PC-9 (cell line): ENCODE measurements around the gene SNAPC3. TPM values are rescaled to one million over a fixed set of nuclear protein-coding genes. Genes with fewer than 3 reads are reported as not detected.

Experiments
- BruUV-seq: library from RNA; stranded (reverse); fragments of 400-500 nt; replicated peaks from 2 replicates; lab custom pipeline; 2021; lab: Mats Ljungman, UMichigan
- CTCF ChIA-PET: fragments of 300-600 bp; sonication (Branson Sonifier 250); formaldehyde crosslinking; loops from one replicate; lab custom pipeline; 2022; ENCODE audit warnings: antibody characterized with exemption; lab: Charles Lee
- POLR2A ChIA-PET: fragments of 300-600 bp; sonication (Branson Sonifier 250); formaldehyde crosslinking; loops from one replicate; lab custom pipeline; 2022; ENCODE audit warnings: antibody characterized with exemption; ENCODE audit not compliant: unreplicated experiment; lab: Charles Lee
- DNase-seq, 2 experiments: peaks; one replicate each; pipeline versions ENCODE4 v3.0.0 to v3.0.0-alpha.2; 2015 to 2022; ENCODE audit warnings: mixed read lengths in 1 of 2
- H2AFZ ChIP-seq: fragments of 200-600 bp; sonication (generic); 2 replicates; pipeline ENCODE4 v1.8.1; 2017; ENCODE audit warnings: antibody characterized with exemption
- H3F3A ChIP-seq: fragments of 200-600 bp; sonication (generic); 2 replicates; pipeline ENCODE4 v1.8.1; 2017; ENCODE audit warnings: antibody characterized with exemption, mild to moderate bottlenecking, low read depth; ENCODE audit not compliant: insufficient read depth
- H3K27ac ChIP-seq: fragments of 200-600 bp; sonication (generic); 2 replicates; pipeline ENCODE4 v1.6.1; 2016; ENCODE audit warnings: mixed run types
- H3K27me3 ChIP-seq: fragments of 200-600 bp; sonication (generic); 2 replicates; pipeline ENCODE4 v1.6.1; 2016; ENCODE audit warnings: low read depth, mixed run types; ENCODE audit not compliant: insufficient read depth
- H3K36me3 ChIP-seq: fragments of 200-600 bp; sonication (generic); 2 replicates; pipeline ENCODE4 v1.6.1; 2016; ENCODE audit warnings: low read depth, mixed run types
- H3K4me1 ChIP-seq: fragments of 200-600 bp; sonication (generic); replicated peaks from 2 replicates; pipeline ENCODE4 v1.6.1; 2016; ENCODE audit warnings: mixed run types; ENCODE audit not compliant: insufficient read depth
- H3K4me2 ChIP-seq: fragments of 200-600 bp; sonication (generic); 2 replicates; pipeline ENCODE4 v1.6.1; 2017; ENCODE audit warnings: mixed run types
- H3K4me3 ChIP-seq: fragments of 200-600 bp; sonication (generic); 2 replicates; pipeline ENCODE4 v1.6.1; 2016; ENCODE audit warnings: mixed run types
- H3K79me2 ChIP-seq: fragments of 200-600 bp; sonication (generic); 2 replicates; pipeline ENCODE4 v1.6.1; 2017; ENCODE audit warnings: low read depth, mixed run types
- H3K9me2 ChIP-seq: fragments of 200-600 bp; sonication (generic); 2 replicates; pipeline ENCODE4 v1.8.1; 2017; ENCODE audit warnings: mild to moderate bottlenecking; ENCODE audit not compliant: insufficient read depth
- H3K9me3 ChIP-seq: fragments of 200-600 bp; sonication (generic); 2 replicates; pipeline ENCODE4 v1.8.1; 2016; ENCODE audit warnings: low read depth; ENCODE audit not compliant: insufficient read depth
- H4K20me1 ChIP-seq: fragments of 200-600 bp; sonication (generic); 2 replicates; pipeline ENCODE4 v1.8.1; 2017; ENCODE audit not compliant: insufficient read depth
- EZH2 ChIP-seq: fragments of 200-600 bp; sonication (generic); IDR thresholded peaks from 2 replicates; pipeline ENCODE4 v1.8.0; 2017; ENCODE audit warnings: antibody characterized with exemption, low read depth
- intact Hi-C: fragments of 100-400 bp; cut with micrococcal nuclease; formaldehyde crosslinking; loops from one replicate; pipeline ENCODE4 v1.10.0; 2022; ENCODE audit not compliant: unreplicated experiment
- total RNA-seq: library from RNA; stranded (reverse); gene quantifications from 2 replicates; pipeline ENCODE4 v1.2.3, GENCODE V29; 2021
- TF ChIP-seq, protein P1 (sequence below): fragments of 200-600 bp; sonication (generic); conservative IDR thresholded peaks from 2 replicates; pipeline ENCODE4 v1.6.1; 2017; ENCODE audit warnings: mixed run types, antibody characterized with exemption, mild to moderate bottlenecking, moderate library complexity

The SNAPC3 gene
- total RNA-seq, 1 experiment from 2014 or later: 11.3 TPM

DNA sequence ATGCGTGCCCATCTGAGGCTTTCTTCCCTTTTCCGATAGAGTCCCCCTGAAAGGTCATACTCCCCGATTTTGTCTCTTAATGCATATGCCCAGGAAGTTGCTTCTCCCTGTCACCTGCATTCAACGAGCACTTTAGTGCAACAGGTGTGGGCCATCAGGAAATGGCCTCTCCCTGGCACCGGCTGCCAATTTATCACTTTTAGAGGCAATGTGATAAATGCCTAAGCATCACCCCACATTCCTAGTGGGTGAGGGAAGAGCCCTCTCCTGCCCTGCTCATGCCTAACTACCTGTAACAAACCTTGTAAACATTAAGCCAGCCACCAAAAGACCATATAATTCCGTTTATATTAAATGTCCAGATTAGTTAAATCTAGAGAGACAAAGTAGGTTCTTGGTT, 1.1 kb upstream of the SNAPC3 start:
- Histone ChIP-seq H3K9me3 (no peaks in the 10 kb centered on the region), H3K4me2 (peak overlapping the region; percentile 70), H3K27me3 (no peaks in the 10 kb centered on the region), H4K20me1 (no peaks in the 10 kb centered on the region), H3K79me2 (peaks cover 21% of the 10 kb centered on the region), H3K4me1 (no peaks in the 10 kb centered on the region; the same call in 1 of the 2 replicates), H3K9me2 (no peaks in the 10 kb centered on the region), H3K27ac (no peak overlapping the region), H3K4me3 (no peak overlapping the region), H2AFZ (no peak overlapping the region; the same call in 1 of the 2 replicates), H3K36me3 (no peaks in the 10 kb centered on the region), H3F3A (no peaks in the 10 kb centered on the region)
- POLR2A ChIA-PET: no interaction called here
- TF ChIP-seq, protein P1, sequence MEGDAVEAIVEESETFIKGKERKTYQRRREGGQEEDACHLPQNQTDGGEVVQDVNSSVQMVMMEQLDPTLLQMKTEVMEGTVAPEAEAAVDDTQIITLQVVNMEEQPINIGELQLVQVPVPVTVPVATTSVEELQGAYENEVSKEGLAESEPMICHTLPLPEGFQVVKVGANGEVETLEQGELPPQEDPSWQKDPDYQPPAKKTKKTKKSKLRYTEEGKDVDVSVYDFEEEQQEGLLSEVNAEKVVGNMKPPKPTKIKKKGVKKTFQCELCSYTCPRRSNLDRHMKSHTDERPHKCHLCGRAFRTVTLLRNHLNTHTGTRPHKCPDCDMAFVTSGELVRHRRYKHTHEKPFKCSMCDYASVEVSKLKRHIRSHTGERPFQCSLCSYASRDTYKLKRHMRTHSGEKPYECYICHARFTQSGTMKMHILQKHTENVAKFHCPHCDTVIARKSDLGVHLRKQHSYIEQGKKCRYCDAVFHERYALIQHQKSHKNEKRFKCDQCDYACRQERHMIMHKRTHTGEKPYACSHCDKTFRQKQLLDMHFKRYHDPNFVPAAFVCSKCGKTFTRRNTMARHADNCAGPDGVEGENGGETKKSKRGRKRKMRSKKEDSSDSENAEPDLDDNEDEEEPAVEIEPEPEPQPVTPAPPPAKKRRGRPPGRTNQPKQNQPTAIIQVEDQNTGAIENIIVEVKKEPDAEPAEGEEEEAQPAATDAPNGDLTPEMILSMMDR: no peak
- TF ChIP-seq EZH2: no peak
- CTCF ChIA-PET: no interaction called here
- no peak for DNase-seq
- intact Hi-C loops: loop anchor here (5.0 to 10.0 kb wide), 2 partner anchors 114 to 313 kb away; partner anchors contain the start of gene TTC39B
- BruUV-seq: no TSS peak

DNA sequence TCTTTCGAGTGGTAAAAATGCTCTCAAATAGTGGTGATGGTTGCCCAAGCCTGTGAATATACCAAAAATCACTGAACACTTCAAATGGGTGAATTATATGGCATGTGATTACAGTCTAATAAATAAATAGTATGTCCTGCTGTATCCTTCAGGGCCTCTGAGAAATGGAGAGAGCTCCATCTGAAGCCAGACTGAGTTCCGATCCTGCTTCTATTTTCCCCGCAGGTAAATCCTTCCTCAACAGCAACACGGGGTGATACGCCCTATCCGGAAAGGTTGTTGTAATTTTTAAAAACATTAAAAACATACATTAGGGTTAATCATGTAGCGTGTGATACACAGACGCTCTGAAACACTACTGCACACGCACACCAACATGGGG, 695 bp upstream of the SNAPC3 start:
- POLR2A ChIA-PET: interaction anchor here (0.6 kb wide), 1 partner anchor 317 kb away, joined by 4 read pairs; no protein-coding TSS in a partner anchor
- intact Hi-C loops: loop anchor here (1.0 to 10.0 kb wide), 3 partner anchors 115 to 313 kb away; partner anchors contain the start of gene TTC39B
- CTCF ChIA-PET: no interaction called here
- H3K9me3 ChIP-seq: no peaks in the 10 kb centered on the region
- no peaks in the 10 kb centered on the region for H3K27me3 ChIP-seq
- H3K4me2 ChIP-seq: peak overlapping the region; percentile 70
- H3F3A ChIP-seq: no peaks in the 10 kb centered on the region
- TF ChIP-seq, protein P1: no peak
- no peak for TF ChIP-seq EZH2
- H4K20me1 ChIP-seq: no peaks in the 10 kb centered on the region
- peaks cover 21% of the 10 kb centered on the region for H3K79me2 ChIP-seq
- peak overlapping the region; percentile 81 for H2AFZ ChIP-seq
- H3K9me2 ChIP-seq: no peaks in the 10 kb centered on the region
- no peak overlapping the region for H3K27ac ChIP-seq
- peak overlapping the region; percentile 73; the same call in 1 of the 2 replicates for H3K4me3 ChIP-seq
- DNase-seq: no peak
- TSS peak; percentile 97 for BruUV-seq
- H3K36me3 ChIP-seq: no peaks in the 10 kb centered on the region
- H3K4me1 ChIP-seq: no peaks in the 10 kb centered on the region; the same call in 1 of the 2 replicates

DNA sequence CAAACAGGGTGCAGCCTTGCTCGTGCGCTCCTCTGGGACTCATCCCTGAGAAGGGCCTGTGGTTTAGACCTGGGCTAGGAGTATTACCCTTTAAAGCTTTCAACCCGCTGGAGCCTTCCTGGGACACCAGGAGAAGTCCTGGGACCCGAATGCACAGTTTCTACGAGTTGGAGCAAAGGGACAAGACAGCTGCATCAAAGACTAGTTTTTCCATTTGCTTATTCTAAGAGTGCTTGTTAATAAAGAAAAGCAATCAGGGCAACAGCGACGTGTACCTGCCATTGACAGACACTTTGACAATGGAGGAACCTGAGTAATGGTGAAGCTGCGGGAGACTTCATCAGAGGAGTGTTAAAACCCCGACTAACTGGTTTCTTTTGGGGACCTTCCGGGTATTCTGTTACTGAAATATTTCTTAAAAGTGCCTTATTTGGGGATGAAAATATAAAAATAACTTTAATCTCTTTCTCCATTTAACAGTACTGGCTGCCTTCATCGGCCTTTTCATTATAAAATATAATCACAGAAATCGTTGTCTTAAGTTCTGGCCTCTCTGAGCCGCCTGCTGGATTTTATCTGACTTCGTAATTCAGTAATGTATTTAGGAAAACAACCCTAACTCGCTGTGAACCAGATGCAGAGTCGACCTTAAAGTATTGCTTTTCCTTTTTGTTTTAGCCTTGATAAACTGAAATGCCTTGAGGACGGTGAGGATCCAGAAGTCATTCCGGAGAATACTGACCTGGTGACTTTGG, 732 bp downstream of the SNAPC3 start:
- H3K79me2 ChIP-seq: peaks cover 21% of the 10 kb centered on the region
- H2AFZ ChIP-seq: peak overlapping the region; percentile 81
- no peaks in the 10 kb centered on the region for H4K20me1 ChIP-seq
- no peak for DNase-seq
- TF ChIP-seq, protein P1: no peak; the same call in 1 of the 2 replicates
- no peak for TF ChIP-seq EZH2
- H3K4me3 ChIP-seq: peak overlapping the region; percentile 73
- peak overlapping the region; percentile 84 for H3K4me2 ChIP-seq
- H3F3A ChIP-seq: no peaks in the 10 kb centered on the region
- POLR2A ChIA-PET: no interaction called here
- CTCF ChIA-PET: interaction anchor here (0.5 to 0.7 kb wide), 2 partner anchors 123 to 359 kb away, joined by 3 read pairs; no protein-coding TSS in a partner anchor
- H3K9me3 ChIP-seq: no peaks in the 10 kb centered on the region
- no peaks in the 10 kb centered on the region for H3K27me3 ChIP-seq
- no peaks in the 10 kb centered on the region for H3K36me3 ChIP-seq
- intact Hi-C loops: loop anchor here (5.0 to 10.0 kb wide), 2 partner anchors 116 to 311 kb away; partner anchors contain the start of gene TTC39B
- H3K27ac ChIP-seq: no peak overlapping the region
- BruUV-seq: no TSS peak
- H3K9me2 ChIP-seq: no peaks in the 10 kb centered on the region
- H3K4me1 ChIP-seq: no peaks in the 10 kb centered on the region; the same call in 1 of the 2 replicates
